T-helper 17 cell (primary cell): Measurements from ENCODE around the gene XDH. TPM values are rescaled to one million over a fixed set of nuclear protein-coding genes. Genes with fewer than 3 reads are reported as not detected.

ENCODE experiments used
- ATAC-seq: fragments of 150-1000 bp; cut with Tn5 transposase; 2 replicates; pipeline ENCODE4 v1.10.0; 2021; ENCODE audit warnings: mild to moderate bottlenecking, moderate library complexity
- DNase-seq, 3 donors: peaks; one replicate each; pipeline versions ENCODE4 v3.0.0 to v3.0.0-alpha.2; 2020 to 2021
- H3K9me3 ChIP-seq: one replicate; pipeline ENCODE4 v1.7.0; 2013; ENCODE audit warnings: low read length, mild to moderate bottlenecking; ENCODE audit not compliant: control insufficient read depth, poor library complexity, severe bottlenecking
- H3K27ac Mint-ChIP-seq: one replicate; pipeline ENCODE4 v1.8.0; 2022; ENCODE audit warnings: mild to moderate bottlenecking, moderate library complexity, mixed read lengths
- H3K27me3 Mint-ChIP-seq: one replicate; pipeline ENCODE4 v1.8.0; 2022; ENCODE audit warnings: mixed read lengths
- H3K36me3 Mint-ChIP-seq: one replicate; pipeline ENCODE4 v1.8.0; 2022; ENCODE audit warnings: low read depth, mixed read lengths
- H3K4me1 Mint-ChIP-seq: one replicate; pipeline ENCODE4 v1.8.0; 2022; ENCODE audit warnings: mild to moderate bottlenecking, mixed read lengths
- H3K4me3 Mint-ChIP-seq: one replicate; pipeline ENCODE4 v1.8.0; 2022; ENCODE audit warnings: mild to moderate bottlenecking, moderate library complexity, mixed read lengths
- total RNA-seq, 4 donors: library from RNA in 2 of 4; stranded (reverse) in 2 of 4; gene quantifications; one replicate each; pipeline ENCODE4 v1.2.3 and lab custom pipeline; 2022 to 2026

The XDH gene
- total RNA-seq, 2 donors from 2014 or later = 0.16 TPM; not detected in 1

DNA sequence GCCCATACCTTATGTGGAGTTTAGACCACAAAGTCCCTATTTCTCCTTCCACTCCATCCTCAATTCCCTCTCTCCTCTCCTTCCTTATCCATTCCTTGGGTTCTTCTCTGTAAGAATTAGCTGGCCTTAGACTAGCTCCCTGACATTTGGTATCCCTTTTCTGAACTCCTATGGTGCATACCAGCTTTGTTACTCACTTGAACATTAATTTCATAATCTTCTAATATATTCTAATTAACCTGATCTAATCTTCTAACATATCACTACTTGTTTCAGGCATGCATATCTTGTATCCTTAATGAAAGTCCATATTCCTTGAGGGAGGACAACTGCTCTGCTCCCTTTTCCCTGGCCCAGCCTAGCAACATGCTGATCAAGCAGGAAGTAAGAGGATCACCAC, 114.2 kb downstream of the XDH start:
- no peaks in the 10 kb centered on the region for H3K36me3 Mint-ChIP-seq

DNA sequence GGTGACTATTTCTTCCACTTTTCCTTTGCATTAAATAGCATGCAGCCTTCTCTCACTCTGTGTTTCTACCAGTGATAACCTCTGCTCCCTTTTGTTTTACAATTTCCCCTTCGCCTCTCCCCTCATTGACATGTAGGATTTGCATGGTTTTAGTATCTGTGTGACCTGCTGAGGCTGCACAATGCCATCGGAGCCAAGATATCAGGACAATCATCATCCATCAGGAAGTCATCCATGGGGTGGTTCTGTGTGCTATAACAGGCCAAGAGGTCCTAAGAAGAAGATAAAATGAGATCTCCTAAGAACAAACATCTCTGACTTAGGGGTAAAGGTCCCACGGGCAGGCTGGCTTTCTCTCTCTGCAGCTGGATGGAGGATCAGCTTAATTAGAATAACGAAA, 115.0 kb downstream of the XDH start:
- Mint-ChIP-seq H3K4me3 (no peak overlapping the region), H3K36me3 (no peaks in the 10 kb centered on the region), H3K27me3 (peaks cover 23% of the 10 kb centered on the region), H3K4me1 (peaks cover 5% of the 10 kb centered on the region), H3K27ac (no peak overlapping the region)
- ATAC-seq (no peak), DNase-seq (no peak)
- H3K9me3 ChIP-seq = no peaks in the 10 kb centered on the region

More for the DNA sequence above, 114.2 kb downstream of the XDH start:
- DNase-seq = no peak
- H3K27ac Mint-ChIP-seq = no peak overlapping the region
- no peak for ATAC-seq
- peaks cover 15% of the 10 kb centered on the region for H3K27me3 Mint-ChIP-seq
- peaks cover 5% of the 10 kb centered on the region for H3K4me1 Mint-ChIP-seq
- H3K9me3 ChIP-seq = no peaks in the 10 kb centered on the region
- H3K4me3 Mint-ChIP-seq = no peak overlapping the region

GRCh38 chr2:31297751-31298150, 116.8 kb downstream of the XDH start:
- H3K36me3 Mint-ChIP-seq = no peaks in the 10 kb centered on the region
- H3K4me1 Mint-ChIP-seq = peaks cover 5% of the 10 kb centered on the region
- peaks cover 23% of the 10 kb centered on the region for H3K27me3 Mint-ChIP-seq
- H3K27ac Mint-ChIP-seq = no peak overlapping the region
- ATAC-seq = peak; percentile 20
- H3K4me3 Mint-ChIP-seq = no peak overlapping the region
- no peaks in the 10 kb centered on the region for H3K9me3 ChIP-seq
- no peak for DNase-seq

- Mint-ChIP-seq H3K36me3 (no peaks in the 10 kb centered on the region), H3K27me3 (peaks cover 23% of the 10 kb centered on the region), H3K4me1 (peaks cover 5% of the 10 kb centered on the region), H3K4me3 (no peak overlapping the region), H3K27ac (no peak overlapping the region)
- ATAC-seq (no peak), DNase-seq (no peak)
- no peaks in the 10 kb centered on the region for H3K9me3 ChIP-seq
Observed at GRCh38 chr2:31296641-31297287, 117.8 kb downstream of the XDH start.

GRCh38 chr2:31294196-31294595, 120.3 kb downstream of the XDH start:
- Mint-ChIP-seq H3K27me3 (peaks cover 23% of the 10 kb centered on the region), H3K27ac (no peak overlapping the region), H3K4me1 (peaks cover 3% of the 10 kb centered on the region), H3K4me3 (no peak overlapping the region), H3K36me3 (no peaks in the 10 kb centered on the region)
- DNase-seq (no peak), ATAC-seq (no peak)
- H3K9me3 ChIP-seq = no peaks in the 10 kb centered on the region

- no peak overlapping the region for H3K4me3 Mint-ChIP-seq
Observed at GRCh38 chr2:31287654-31288053, 126.9 kb downstream of the XDH start.

DNA sequence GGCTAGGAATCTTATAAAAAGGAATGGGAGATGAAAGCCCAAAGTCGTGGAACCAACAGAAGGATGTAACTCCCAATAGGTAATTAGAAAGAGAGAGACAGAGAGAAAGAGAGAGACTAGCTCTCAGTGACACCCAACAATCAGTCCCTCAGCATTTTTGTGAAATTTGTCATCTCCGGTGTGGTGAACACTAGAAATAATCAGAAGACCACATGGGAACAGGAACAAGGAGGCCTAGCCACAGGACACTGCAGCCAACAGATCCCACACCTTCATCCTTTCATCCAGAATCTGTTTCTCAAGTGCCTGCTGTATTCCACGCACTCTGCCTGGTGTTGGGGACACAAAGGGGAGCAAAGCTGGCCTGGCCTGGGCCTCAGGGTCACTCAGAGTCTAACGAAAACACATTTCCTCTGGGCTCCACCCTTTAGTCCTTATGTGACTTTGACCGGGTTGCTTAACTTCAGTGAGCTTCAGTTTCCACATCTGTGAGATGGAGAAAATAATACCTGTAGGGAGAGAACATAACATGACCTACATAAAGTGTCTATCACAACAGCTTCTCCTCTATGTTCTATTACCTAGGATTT, 127.5 kb downstream of the XDH start:
- ATAC-seq (no peak), DNase-seq (no peak)
- no peak overlapping the region for H3K27ac Mint-ChIP-seq
- H3K4me1 Mint-ChIP-seq = peaks cover 7% of the 10 kb centered on the region
- H3K36me3 Mint-ChIP-seq = no peaks in the 10 kb centered on the region
- H3K27me3 Mint-ChIP-seq = peaks cover 5% of the 10 kb centered on the region
- H3K9me3 ChIP-seq = no peaks in the 10 kb centered on the region
- H3K4me3 Mint-ChIP-seq = no peak overlapping the region

More at GRCh38 chr2:31287654-31288053, 126.9 kb downstream of the XDH start:
- Mint-ChIP-seq H3K27ac (no peak overlapping the region), H3K36me3 (no peaks in the 10 kb centered on the region), H3K4me1 (peaks cover 7% of the 10 kb centered on the region), H3K27me3 (peaks cover 5% of the 10 kb centered on the region)
- DNase-seq (no peak), ATAC-seq (no peak)
- H3K9me3 ChIP-seq = no peaks in the 10 kb centered on the region

DNA sequence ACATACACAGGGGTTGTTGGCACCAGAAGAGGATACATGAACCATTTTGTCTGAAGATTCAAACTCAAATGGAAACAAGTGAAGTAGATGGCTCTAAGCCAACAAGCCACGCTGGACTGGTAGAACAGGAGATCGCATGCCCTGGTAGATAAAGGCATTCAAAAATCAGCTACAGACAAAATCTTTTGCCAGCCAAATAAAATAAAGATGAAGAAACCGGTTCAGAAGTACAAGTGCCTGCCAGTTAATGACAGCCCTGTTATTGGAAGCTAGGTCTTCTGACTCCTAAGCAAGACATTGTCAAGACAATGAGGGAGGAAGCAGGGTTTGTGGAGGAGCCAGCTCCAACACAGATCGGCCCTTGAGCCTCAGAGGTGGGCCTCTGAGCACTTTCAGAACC, 128.3 kb downstream of the XDH start:
- H3K9me3 ChIP-seq = no peaks in the 10 kb centered on the region
- no peaks in the 10 kb centered on the region for H3K36me3 Mint-ChIP-seq
- H3K4me1 Mint-ChIP-seq = peaks cover 7% of the 10 kb centered on the region
- H3K4me3 Mint-ChIP-seq = no peak overlapping the region
- H3K27ac Mint-ChIP-seq = no peak overlapping the region
- ATAC-seq (no peak), DNase-seq (no peak)
- peaks cover 5% of the 10 kb centered on the region for H3K27me3 Mint-ChIP-seq

Other genes starting within 250 kb of the XDH start
- gene CAPN14, start 197.2 kb downstream of the XDH start, total RNA-seq = under 1 TPM; 0.18 to 0.65 TPM
- 10 to 100 TPM in 1 of 2 donors, 1 to 10 TPM in 1; 3.9 to 23.5 TPM for gene EHD3, start 180.6 kb downstream of the XDH start, total RNA-seq
- gene SRD5A2, start 166.2 kb upstream of the XDH start, total RNA-seq = not detected